NCI-H345 treated with DMSO at 0.1 percent for 48 hours (cell line): ENCODE results near the gene DSN1.
A peak's percentile ranks its signal among the peaks of the same experiment; 100 is the strongest.

Source experiments
- DNase-seq: peaks from one replicate; lab custom pipeline; 2025; ENCODE audit not compliant: unreplicated experiment; lab: John Stamatoyannopoulos, UW

Gene DSN1

GRCh38 chr20:36758276-36758675 is 15.3 kb downstream of the DSN1 start:
- DNase-seq: no peak

- DNase-seq: no peak
Observed at GRCh38 chr20:36756496-36756895, 17.1 kb downstream of the DSN1 start.

GRCh38 chr20:36754656-36755222 is 18.8 kb downstream of the DSN1 start:
- DNase-seq: peak; percentile 28

GRCh38 chr20:36752582-36752981 is 21.0 kb downstream of the DSN1 start:
- DNase-seq: no peak

GRCh38 chr20:36745927-36746659 is 27.5 kb downstream of the DSN1 start, which contains the start of gene NDRG3:
Gene NDRG3, minus strand, starts transcription at chr20:36746090. Its CDS starts 24,355 bp downstream, at chr20:36721735.
- DNase-seq: peak; percentile 98

- no peak for DNase-seq
Observed at GRCh38 chr20:36745234-36745926, 28.2 kb downstream of the DSN1 start.

GRCh38 chr20:36744764-36745191 is 28.8 kb downstream of the DSN1 start:
- DNase-seq: no peak

GRCh38 chr20:36744243-36744642 is 29.3 kb downstream of the DSN1 start:
- no peak for DNase-seq

GRCh38 chr20:36742558-36742957 is 31.0 kb downstream of the DSN1 start:
- DNase-seq: no peak

GRCh38 chr20:36741072-36741471 is 32.5 kb downstream of the DSN1 start:
- no peak for DNase-seq

GRCh38 chr20:36737183-36737499 is 36.4 kb downstream of the DSN1 start:
- DNase-seq: no peak

- DNase-seq: no peak
Observed at GRCh38 chr20:36736451-36737182, 36.9 kb downstream of the DSN1 start.

- no peak for DNase-seq
Observed at GRCh38 chr20:36732456-36732855, 41.1 kb downstream of the DSN1 start.

- DNase-seq: no peak
Observed at GRCh38 chr20:36728986-36729385, 44.6 kb downstream of the DSN1 start.

- DNase-seq: no peak
Observed at GRCh38 chr20:36726168-36726567, 47.4 kb downstream of the DSN1 start.

GRCh38 chr20:36720510-36720909 is 53.1 kb downstream of the DSN1 start:
- no peak for DNase-seq

- DNase-seq: no peak
Observed at GRCh38 chr20:36717657-36718056, 55.9 kb downstream of the DSN1 start.

GRCh38 chr20:36717021-36717420 is 56.5 kb downstream of the DSN1 start:
- no peak for DNase-seq

- DNase-seq: no peak
Observed at GRCh38 chr20:36712775-36713174, 60.8 kb downstream of the DSN1 start.

GRCh38 chr20:36709126-36709525 is 64.4 kb downstream of the DSN1 start:
- DNase-seq: no peak

GRCh38 chr20:36703530-36703929 is 70.0 kb downstream of the DSN1 start:
- DNase-seq: no peak
